Measurements from ENCODE around the gene TNFRSF1A.

TNFRSF1A gene

DNA sequence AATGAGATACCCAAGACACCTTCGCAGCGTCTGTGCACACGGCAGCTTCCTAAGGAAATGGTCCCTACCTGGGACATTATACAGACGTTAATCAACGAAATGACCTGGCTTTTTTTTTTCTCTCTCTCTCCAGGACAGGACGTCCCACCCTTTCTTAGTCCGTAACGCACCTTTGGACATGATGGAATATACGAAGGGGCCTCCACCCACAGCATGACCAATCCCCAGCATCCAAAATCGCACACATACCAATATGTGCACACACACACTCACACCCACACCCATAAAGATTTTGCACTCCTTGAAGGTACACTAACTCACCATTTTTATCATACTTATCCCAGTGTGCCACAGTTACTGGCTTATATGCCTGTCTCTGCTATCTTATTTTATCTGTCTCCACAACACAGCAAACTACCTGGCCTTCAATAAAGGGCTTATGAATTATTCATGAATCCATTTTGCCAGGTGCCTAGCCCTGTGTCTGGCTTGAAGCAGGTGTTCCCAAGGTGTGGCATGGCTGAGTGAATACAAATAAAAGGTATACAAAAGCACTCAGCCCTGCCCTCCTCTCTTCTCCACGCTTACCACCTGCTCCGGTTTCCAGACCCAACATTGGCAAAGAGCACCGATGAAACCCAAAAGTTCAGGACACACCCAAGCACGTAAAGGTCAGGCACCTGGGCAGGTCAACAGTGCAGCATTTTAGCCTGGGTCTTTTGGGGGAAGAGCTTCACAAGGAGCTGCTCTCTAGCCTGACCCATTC is 31.3 kb upstream of the TNFRSF1A start:
- no peak overlapping the region for H2AFZ ChIP-seq (ENCODE audit: low read length)
- peaks cover 59% of the 10 kb centered on the region for H3K4me1 ChIP-seq (ENCODE audit: insufficient read depth, low read length, poor library complexity, severe bottlenecking)
- H3K79me2 ChIP-seq (ENCODE audit: insufficient read depth, low read length): no peaks in the 10 kb centered on the region
- H3K9me3 ChIP-seq (ENCODE audit: insufficient read depth, low read depth, low read length): no peaks in the 10 kb centered on the region
- H3F3A ChIP-seq (ENCODE audit: low read depth): no peaks in the 10 kb centered on the region
- no peaks in the 10 kb centered on the region for H4K20me1 ChIP-seq (ENCODE audit: insufficient read depth, low read length, poor library complexity, severe bottlenecking)
- no peak overlapping the region for H3K4me3 ChIP-seq (ENCODE audit: low read length, poor library complexity, severe bottlenecking)
- no peaks in the 10 kb centered on the region for H3K27me3 ChIP-seq (ENCODE audit: insufficient read depth, low read length, poor library complexity, severe bottlenecking)
- H3K36me3 ChIP-seq (ENCODE audit: insufficient read depth, low read length): no peaks in the 10 kb centered on the region
- H3K9ac ChIP-seq (ENCODE audit: low read depth, low read length, poor library complexity, severe bottlenecking): peak overlapping the region; percentile 45
- no peaks in the 10 kb centered on the region for H3K9me2 ChIP-seq (replicated peaks; ENCODE audit: low read depth, low read length)
- peak overlapping the region; percentile 58 for H3K4me2 ChIP-seq (ENCODE audit: low read depth, low read length, poor library complexity, severe bottlenecking)
- TF ChIP-seq EZH2phosphoT487 (IDR thresholded peaks at IDR 0.05; ENCODE audit: borderline replicate concordance): no peak
- TF ChIP-seq, protein P1, sequence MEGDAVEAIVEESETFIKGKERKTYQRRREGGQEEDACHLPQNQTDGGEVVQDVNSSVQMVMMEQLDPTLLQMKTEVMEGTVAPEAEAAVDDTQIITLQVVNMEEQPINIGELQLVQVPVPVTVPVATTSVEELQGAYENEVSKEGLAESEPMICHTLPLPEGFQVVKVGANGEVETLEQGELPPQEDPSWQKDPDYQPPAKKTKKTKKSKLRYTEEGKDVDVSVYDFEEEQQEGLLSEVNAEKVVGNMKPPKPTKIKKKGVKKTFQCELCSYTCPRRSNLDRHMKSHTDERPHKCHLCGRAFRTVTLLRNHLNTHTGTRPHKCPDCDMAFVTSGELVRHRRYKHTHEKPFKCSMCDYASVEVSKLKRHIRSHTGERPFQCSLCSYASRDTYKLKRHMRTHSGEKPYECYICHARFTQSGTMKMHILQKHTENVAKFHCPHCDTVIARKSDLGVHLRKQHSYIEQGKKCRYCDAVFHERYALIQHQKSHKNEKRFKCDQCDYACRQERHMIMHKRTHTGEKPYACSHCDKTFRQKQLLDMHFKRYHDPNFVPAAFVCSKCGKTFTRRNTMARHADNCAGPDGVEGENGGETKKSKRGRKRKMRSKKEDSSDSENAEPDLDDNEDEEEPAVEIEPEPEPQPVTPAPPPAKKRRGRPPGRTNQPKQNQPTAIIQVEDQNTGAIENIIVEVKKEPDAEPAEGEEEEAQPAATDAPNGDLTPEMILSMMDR (conservative IDR thresholded peaks at IDR 0.05; ENCODE audit: low read length): no peak

DNA sequence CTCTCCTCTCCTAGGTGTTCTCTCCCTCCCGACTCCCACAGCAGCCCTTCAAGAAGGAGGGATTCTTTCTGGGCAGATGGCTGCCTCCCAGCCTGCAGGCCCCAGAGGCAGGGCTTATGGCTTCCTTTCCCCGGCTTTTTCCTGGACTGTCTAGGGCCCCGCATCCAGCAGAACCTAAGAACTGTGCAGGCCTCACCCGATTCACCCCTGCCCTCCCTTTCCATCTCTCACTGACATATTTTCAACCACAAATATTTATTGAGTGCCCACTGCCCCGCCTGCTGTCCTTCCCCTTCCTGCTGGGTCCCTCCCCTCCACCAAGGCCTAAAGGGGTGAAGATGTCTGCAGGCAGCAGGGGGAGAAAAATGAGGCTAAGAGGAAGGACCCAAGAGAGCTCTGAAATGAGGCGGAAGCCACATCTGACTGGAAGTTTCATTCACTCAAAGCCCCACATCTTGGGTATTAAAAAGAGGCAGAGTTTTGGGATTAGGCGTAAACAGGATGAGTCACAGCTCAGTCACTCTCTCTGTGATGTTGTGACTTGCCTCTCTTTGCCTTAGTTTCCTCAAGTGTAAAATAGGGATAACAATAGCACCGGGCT is 30.6 kb upstream of the TNFRSF1A start:
- Histone ChIP-seq H3K9ac (ENCODE audit: low read depth, low read length, poor library complexity, severe bottlenecking) (peak overlapping the region; percentile 45), H3K4me3 (ENCODE audit: low read length, poor library complexity, severe bottlenecking) (peak overlapping the region; percentile 5), H3F3A (ENCODE audit: low read depth) (peaks cover 4% of the 10 kb centered on the region)

DNA sequence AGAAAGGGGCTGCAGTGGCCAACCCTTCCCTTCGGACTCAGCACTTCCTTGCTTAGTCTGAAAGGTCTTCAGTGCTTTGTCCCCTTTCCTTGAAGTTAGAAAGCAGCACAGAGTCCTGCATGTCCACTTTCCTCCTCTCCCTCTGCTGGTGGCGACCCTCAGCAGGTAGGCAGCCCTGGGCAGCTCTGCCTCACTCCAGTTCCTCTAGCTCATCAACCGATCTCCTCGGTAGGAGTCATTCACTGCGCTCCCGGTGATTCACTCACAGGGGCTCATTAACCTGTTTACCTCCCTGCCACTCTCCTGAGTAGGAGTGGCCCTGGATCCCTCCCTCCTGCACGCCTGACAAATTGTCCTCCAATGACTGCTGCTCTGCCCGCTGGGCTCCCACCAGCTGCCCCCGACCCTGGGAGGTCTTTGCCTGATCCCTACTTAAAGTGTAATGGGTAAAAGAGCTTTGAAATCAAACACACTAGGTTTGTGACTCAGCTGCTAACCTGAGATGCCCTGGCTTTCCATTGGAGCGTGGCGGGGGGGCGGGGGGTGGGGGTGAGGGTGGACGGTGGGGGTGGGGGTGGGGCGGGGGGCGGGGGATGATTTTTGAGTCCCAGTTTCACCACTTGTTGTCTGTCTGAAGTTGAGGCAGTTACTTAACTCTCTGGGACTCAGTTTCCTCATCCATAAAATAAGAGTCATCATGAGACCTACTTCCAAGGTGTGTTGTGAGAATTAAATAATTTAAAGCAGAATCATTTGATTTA is 29.3 kb upstream of the TNFRSF1A start:
- TF ChIP-seq EZH2phosphoT487 (IDR thresholded peaks at IDR 0.05; ENCODE audit: borderline replicate concordance): no peak
- TF ChIP-seq, protein P1 (conservative IDR thresholded peaks at IDR 0.05; ENCODE audit: low read length): peak; percentile 34
- no peaks in the 10 kb centered on the region for H3K79me2 ChIP-seq (ENCODE audit: insufficient read depth, low read length)
- H3K9ac ChIP-seq (ENCODE audit: low read depth, low read length, poor library complexity, severe bottlenecking): peak overlapping the region; percentile 42
- H3K4me3 ChIP-seq (ENCODE audit: low read length, poor library complexity, severe bottlenecking): no peak overlapping the region
- H3K27me3 ChIP-seq (ENCODE audit: insufficient read depth, low read length, poor library complexity, severe bottlenecking): no peaks in the 10 kb centered on the region
- no peaks in the 10 kb centered on the region for H3K36me3 ChIP-seq (ENCODE audit: insufficient read depth, low read length)
- peaks cover 53% of the 10 kb centered on the region for H3K4me1 ChIP-seq (ENCODE audit: insufficient read depth, low read length, poor library complexity, severe bottlenecking)
- peaks cover 4% of the 10 kb centered on the region for H3F3A ChIP-seq (ENCODE audit: low read depth)
- H4K20me1 ChIP-seq (ENCODE audit: insufficient read depth, low read length, poor library complexity, severe bottlenecking): no peaks in the 10 kb centered on the region
- H3K9me2 ChIP-seq (replicated peaks; ENCODE audit: low read depth, low read length): no peaks in the 10 kb centered on the region
- H3K9me3 ChIP-seq (ENCODE audit: insufficient read depth, low read depth, low read length): no peaks in the 10 kb centered on the region
- peak overlapping the region; percentile 32 for H3K4me2 ChIP-seq (ENCODE audit: low read depth, low read length, poor library complexity, severe bottlenecking)
- H2AFZ ChIP-seq (ENCODE audit: low read length): peak overlapping the region; percentile 54; the same call in 1 of the 2 replicates

More for the DNA sequence above, 30.6 kb upstream of the TNFRSF1A start:
- no peak for TF ChIP-seq EZH2phosphoT487 (IDR thresholded peaks at IDR 0.05; ENCODE audit: borderline replicate concordance)
- TF ChIP-seq, protein P1 (conservative IDR thresholded peaks at IDR 0.05; ENCODE audit: low read length): no peak
- Histone ChIP-seq H3K9me2 (replicated peaks; ENCODE audit: low read depth, low read length) (no peaks in the 10 kb centered on the region), H2AFZ (ENCODE audit: low read length) (peak overlapping the region; percentile 53), H3K9me3 (ENCODE audit: insufficient read depth, low read depth, low read length) (no peaks in the 10 kb centered on the region), H3K27me3 (ENCODE audit: insufficient read depth, low read length, poor library complexity, severe bottlenecking) (no peaks in the 10 kb centered on the region), H3K4me2 (ENCODE audit: low read depth, low read length, poor library complexity, severe bottlenecking) (peak overlapping the region; percentile 58), H3K4me1 (ENCODE audit: insufficient read depth, low read length, poor library complexity, severe bottlenecking) (peaks cover 63% of the 10 kb centered on the region), H3K36me3 (ENCODE audit: insufficient read depth, low read length) (no peaks in the 10 kb centered on the region), H3K79me2 (ENCODE audit: insufficient read depth, low read length) (no peaks in the 10 kb centered on the region), H4K20me1 (ENCODE audit: insufficient read depth, low read length, poor library complexity, severe bottlenecking) (no peaks in the 10 kb centered on the region)

All from Loucy (cell line).